GM19463 (cell line): ENCODE data around the gene GDNF.
"Not testable (repeated sequence)": the region's sequence is repeated elsewhere in the genome, so short reads cannot be mapped to it uniquely, and the experiment has no call there.

ENCODE experiments used
- ATAC-seq: cut with Tn5 transposase; IDR thresholded peaks from one replicate; pipeline ENCODE4 v1.9.1; 2021; ENCODE audit warnings: mild to moderate bottlenecking, moderate library complexity; ENCODE audit not compliant: unreplicated experiment

Gene GDNF

GRCh38 chr5:37816883-37817282 is 23.0 kb downstream of the GDNF start:
- ATAC-seq, result no peak

GRCh38 chr5:37816331-37816730 is 23.5 kb downstream of the GDNF start:
- no peak for ATAC-seq

DNA sequence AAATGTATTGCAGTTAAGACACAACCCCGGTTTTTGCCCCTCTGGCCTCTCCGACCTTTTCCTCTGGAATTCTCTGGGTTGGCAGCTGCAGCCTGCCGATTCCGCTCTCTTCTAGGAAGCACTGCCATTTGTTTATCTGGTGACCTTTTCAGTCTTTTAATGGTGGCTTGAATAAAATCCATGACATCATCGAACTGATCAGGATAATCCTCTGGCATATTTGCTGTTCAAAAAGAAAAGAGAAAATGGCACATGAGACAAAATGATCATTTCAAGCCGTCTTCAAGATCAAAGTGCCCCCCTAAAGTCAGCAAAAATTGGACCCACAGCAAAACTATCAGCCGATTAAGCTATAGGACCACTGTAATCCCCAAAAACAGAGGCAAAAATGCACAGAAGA is 23.9 kb downstream of the GDNF start:
- ATAC-seq, result no peak

DNA sequence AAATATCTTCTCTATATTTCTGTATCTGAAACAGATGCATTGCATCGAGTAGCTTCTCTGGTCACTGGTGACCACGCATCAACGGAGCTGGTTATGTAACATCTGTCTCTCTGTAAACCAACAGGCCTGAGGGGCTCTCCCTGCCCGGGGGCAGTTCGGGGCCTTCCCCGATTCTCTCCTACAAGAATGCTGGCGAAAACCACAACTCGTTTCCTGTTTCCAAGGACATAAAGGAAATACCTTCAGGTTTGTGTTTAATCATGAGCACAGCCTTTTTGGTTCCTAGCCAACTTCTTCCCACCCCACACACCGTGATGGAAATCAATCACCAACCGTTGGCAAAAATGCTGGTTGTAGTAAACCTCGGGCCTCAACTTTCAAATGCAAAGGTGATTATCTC is 25.1 kb downstream of the GDNF start:
- ATAC-seq, result peak; percentile 44

- no peak for ATAC-seq
Observed at GRCh38 chr5:37812365-37812764, 27.5 kb downstream of the GDNF start.

DNA sequence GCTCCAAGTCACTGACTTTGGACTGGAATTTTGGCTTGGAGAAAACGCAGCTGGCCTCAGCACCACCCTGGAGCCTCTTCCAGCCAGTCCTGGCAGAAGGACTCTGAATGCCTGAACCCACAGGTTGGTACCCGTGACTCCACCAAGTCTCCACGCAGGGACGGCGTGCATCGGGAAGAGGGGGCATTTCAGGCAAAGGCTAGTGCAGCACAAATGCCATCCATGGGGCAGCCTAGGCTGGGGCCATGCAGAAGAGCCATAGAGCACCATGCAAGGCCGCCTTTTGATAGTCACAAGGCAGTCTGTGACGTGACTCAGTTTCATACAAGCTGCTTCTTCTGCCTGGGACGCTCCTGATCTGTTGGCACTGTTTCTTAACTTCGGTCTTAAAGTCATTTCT is 28.0 kb downstream of the GDNF start:
- no peak for ATAC-seq

GRCh38 chr5:37810311-37810710 is 29.5 kb downstream of the GDNF start:
- ATAC-seq, result no peak

GRCh38 chr5:37808945-37809344 is 30.9 kb downstream of the GDNF start:
- ATAC-seq, result no peak

- no peak for ATAC-seq
Observed at GRCh38 chr5:37807621-37808301, 32.1 kb downstream of the GDNF start.

- peak; percentile 31 for ATAC-seq
Observed at GRCh38 chr5:37807015-37807414, 32.8 kb downstream of the GDNF start.

DNA sequence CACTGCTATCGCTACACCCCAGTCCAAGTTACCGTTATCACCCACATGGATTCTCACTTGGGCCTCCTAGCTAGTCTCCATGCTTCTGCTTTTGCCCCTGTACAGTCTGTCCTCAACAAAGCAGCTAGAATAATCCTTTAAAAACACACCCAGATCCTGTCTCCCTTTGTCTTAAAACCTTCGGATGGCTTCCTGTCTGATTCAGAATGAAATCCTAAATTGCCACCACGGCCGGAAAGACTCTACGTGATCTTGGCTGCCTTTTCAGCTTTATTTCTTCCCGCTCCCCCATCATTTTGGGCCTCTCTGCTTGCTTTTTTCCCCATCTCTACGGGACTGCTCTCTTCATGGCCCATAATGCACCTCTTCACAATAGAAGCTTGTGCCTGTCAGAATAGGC is 33.4 kb downstream of the GDNF start:
- no peak for ATAC-seq

DNA sequence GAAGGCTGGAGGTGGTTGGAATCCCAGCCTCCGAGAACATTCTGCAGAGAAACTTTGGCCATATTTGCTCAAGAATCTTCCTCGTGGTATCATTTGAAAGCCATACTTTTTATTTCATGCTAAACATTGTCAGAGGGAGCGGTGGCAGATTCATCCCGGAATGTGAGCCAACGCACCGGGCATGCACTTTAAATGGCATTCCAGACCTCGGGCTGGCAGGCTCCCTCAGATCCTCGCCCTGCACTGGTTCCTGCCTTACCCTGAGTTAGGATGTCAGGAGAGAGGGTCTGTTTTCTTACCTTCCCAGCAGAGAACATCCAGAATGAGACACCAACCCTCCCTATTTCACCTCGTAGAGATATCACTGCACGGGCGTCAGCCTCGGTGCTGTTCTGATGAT is 33.8 kb downstream of the GDNF start:
- ATAC-seq, result no peak

DNA sequence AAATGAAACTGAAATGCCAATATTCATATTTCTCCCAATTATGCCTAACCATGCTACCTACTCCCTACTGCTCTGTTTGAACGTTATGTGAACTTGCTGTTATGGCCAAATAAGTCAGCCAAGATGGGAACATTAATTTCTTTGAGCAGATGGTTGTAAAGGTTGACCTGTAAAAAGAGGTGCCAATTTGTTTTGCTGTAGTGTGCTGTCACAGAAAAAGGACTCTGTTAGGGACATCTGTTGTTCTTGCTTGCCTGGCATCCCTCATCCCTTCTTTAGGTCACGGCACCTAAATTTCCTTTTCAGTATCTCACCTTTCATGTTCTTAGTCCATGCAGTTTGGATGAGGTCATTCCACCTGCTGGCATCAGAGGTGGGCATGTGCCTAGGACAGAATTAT is 35.4 kb downstream of the GDNF start:
- ATAC-seq, result no peak

DNA sequence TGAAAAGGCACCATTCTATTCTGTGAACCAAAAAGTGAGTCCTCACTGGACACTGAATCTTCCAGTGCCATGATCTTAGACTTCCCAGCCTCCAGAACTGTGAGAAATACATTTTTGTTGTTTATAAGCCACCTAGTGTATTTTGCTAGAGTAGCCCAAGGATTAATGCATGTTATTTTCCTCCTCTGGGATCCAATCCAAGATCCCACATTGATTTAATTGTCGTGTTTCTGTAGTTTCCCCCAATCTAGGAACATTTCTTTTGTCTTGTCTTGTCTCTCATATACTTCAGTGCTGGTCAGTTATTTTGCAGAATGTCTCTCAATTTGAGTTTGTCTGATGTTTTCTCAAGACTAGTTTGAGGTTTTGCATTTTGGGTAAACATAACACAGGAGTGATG is 36.4 kb downstream of the GDNF start:
- ATAC-seq, result no peak

DNA sequence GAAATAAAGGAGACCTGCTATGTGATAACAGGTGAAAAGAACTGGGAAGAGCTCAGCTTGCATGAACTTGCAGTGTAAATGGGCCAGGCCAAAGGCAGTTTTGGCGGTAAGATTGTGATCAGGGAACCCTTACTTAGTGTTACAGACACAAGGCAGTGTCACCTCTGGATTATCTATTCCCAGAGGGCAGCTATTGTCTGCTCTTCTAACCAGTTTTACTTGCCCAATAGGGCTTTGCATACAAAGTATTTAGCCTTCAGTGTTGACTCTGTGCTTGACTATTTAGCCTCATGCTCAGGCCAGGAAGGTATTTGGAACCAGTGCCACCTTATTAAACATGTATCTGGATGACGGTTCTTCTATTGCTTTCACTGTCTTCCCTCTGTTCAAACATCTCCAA is 38.3 kb downstream of the GDNF start:
- no peak for ATAC-seq

GRCh38 chr5:37799865-37800421 is 39.9 kb downstream of the GDNF start:
- ATAC-seq, result no peak

- ATAC-seq, result not testable (repeated sequence)
Observed at GRCh38 chr5:37796435-37796834, 43.4 kb downstream of the GDNF start.

- not testable (repeated sequence) for ATAC-seq
Observed at GRCh38 chr5:37795292-37795691, 44.5 kb downstream of the GDNF start.

- no peak for ATAC-seq
Observed at GRCh38 chr5:37792975-37793631, 46.7 kb downstream of the GDNF start.

GRCh38 chr5:37791321-37791720 is 48.5 kb downstream of the GDNF start:
- no peak for ATAC-seq

DNA sequence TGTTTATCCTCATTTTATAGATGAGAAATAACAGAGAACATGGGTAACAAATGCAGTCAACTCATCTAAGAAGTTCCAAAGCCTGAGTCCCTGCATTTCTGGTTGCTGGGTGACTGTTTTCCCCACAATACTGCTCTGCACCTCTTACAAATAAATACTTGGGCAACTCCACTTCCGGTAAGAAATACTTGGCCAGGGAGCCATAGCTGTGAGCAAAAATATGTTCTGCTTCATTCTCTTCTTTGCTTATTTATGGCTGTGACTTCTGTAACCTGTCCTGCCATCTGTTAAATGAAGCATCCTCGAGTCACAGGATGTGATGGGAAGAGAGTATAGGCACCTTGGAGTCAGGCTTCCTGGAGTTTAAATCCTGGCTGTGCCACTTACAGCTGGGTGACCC is 49.9 kb downstream of the GDNF start:
- no peak for ATAC-seq

GRCh38 chr5:37787742-37788141 is 52.1 kb downstream of the GDNF start:
- no peak for ATAC-seq
